Karpas-422 (cell line): Measurements from ENCODE around the gene SNX17. TPM values are rescaled to one million over a fixed set of nuclear protein-coding genes. Genes with fewer than 3 reads are reported as not detected.
A peak's percentile ranks its signal among the peaks of the same experiment; 100 is the strongest.
"Not testable (repeated sequence)": the region's sequence is repeated elsewhere in the genome, so short reads cannot be mapped to it uniquely, and the experiment has no call there.

Experiments used
- DNase-seq: peaks from one replicate; pipeline ENCODE4 v3.0.0-alpha.2; 2015
- H2AFZ ChIP-seq: fragments of 200-600 bp; sonication (generic); 2 replicates; pipeline ENCODE4 v1.6.1; 2014; ENCODE audit warnings: antibody characterized with exemption, low read length, mixed read lengths
- H3K27ac ChIP-seq: fragments of 200-600 bp; sonication (generic); 2 replicates; pipeline ENCODE4 v1.5.1; 2014; ENCODE audit warnings: mild to moderate bottlenecking, low read length, moderate library complexity
- H3K27me3 ChIP-seq: fragments of 200-600 bp; sonication (generic); 2 replicates; pipeline ENCODE4 v1.6.1; 2014; ENCODE audit warnings: low read length, mixed read lengths
- H3K36me3 ChIP-seq: fragments of 200-600 bp; sonication (generic); 2 replicates; pipeline ENCODE4 v1.6.1; 2014; ENCODE audit warnings: low read length, mixed read lengths; ENCODE audit not compliant: insufficient read depth
- H3K4me1 ChIP-seq: fragments of 200-600 bp; sonication (generic); 2 replicates; pipeline ENCODE4 v1.6.1; 2014; ENCODE audit warnings: mild to moderate bottlenecking, low read length, mixed read lengths
- H3K4me2 ChIP-seq: fragments of 200-600 bp; sonication (generic); 2 replicates; pipeline ENCODE4 v1.6.1; 2014; ENCODE audit warnings: low read length, low read depth, mild to moderate bottlenecking; ENCODE audit not compliant: poor library complexity, severe bottlenecking
- H3K4me3 ChIP-seq: fragments of 200-600 bp; sonication (generic); 2 replicates; pipeline ENCODE4 v1.5.1; 2014; ENCODE audit warnings: mild to moderate bottlenecking, antibody characterized with exemption, low read length, mixed read lengths
- H3K79me2 ChIP-seq: fragments of 200-600 bp; sonication (generic); 2 replicates; pipeline ENCODE4 v1.6.1; 2014; ENCODE audit warnings: mild to moderate bottlenecking, low read length, mixed read lengths
- H3K9ac ChIP-seq: fragments of 200-600 bp; sonication (generic); 2 replicates; pipeline ENCODE4 v1.6.0; 2014; ENCODE audit warnings: low read length
- H3K9me2 ChIP-seq: fragments of 200-600 bp; sonication (generic), shearing (Covaris generic); replicated peaks from 2 replicates; pipeline ENCODE4 v1.6.0; 2014; ENCODE audit warnings: mild to moderate bottlenecking, low read length, moderate library complexity; ENCODE audit not compliant: insufficient read depth
- H3K9me3 ChIP-seq: fragments of 300-700, 200-600 bp; sonication (generic); 2 replicates; pipeline ENCODE4 v1.6.1; 2014; ENCODE audit warnings: low read length, mixed read lengths
- H4K20me1 ChIP-seq: fragments of 200-600 bp; sonication (generic); 2 replicates; pipeline ENCODE4 v1.6.1; 2014; ENCODE audit warnings: mild to moderate bottlenecking, antibody characterized with exemption, low read length, low read depth; ENCODE audit not compliant: insufficient read depth
- total RNA-seq: library from RNA; depleted of rRNA; stranded (reverse); fragments of >200 nt; shearing (Covaris generic); gene quantifications from 2 replicates; pipeline ENCODE4 v1.2.3, GENCODE V29; 2014; ENCODE audit warnings: low replicate concordance

SNX17 gene
- total RNA-seq, 1 experiment from 2014 or later: 77.4 TPM

- H3K27ac ChIP-seq: no peak overlapping the region
- no peaks in the 10 kb centered on the region for H4K20me1 ChIP-seq
- no peak overlapping the region for H3K4me2 ChIP-seq
- no peak for DNase-seq
- H3K9ac ChIP-seq: no peak overlapping the region
- H3K4me3 ChIP-seq: no peak overlapping the region
- no peaks in the 10 kb centered on the region for H3K9me2 ChIP-seq
- H2AFZ ChIP-seq: no peak overlapping the region
- peaks cover 34% of the 10 kb centered on the region for H3K36me3 ChIP-seq
- H3K4me1 ChIP-seq: no peaks in the 10 kb centered on the region
- H3K27me3 ChIP-seq: no peaks in the 10 kb centered on the region
- no peaks in the 10 kb centered on the region for H3K9me3 ChIP-seq
- H3K79me2 ChIP-seq: no peaks in the 10 kb centered on the region
These were observed 34.2 kb upstream of the SNX17 start for GRCh38 chr2:27336173-27336572.

DNA sequence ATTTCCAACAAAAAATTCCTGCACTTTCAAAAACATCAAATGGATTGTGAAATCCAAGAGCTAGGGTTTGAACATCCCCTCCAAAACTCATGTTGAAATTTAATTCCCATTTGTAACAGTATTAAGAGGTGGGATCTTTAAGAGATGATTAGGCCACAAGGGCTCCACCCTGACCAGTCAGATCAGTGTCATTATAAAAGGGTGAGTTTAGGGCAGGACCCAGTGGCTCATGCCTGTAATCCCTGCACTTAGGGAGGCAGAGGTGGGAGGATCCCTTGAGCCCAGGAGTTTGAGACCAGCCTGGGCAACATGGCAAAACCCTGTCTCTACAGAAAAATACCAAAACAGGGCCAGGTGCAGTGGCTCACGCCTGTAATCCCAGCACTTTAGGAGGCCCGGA, 22.8 kb upstream of the SNX17 start:
- no peaks in the 10 kb centered on the region for H3K9me2 ChIP-seq
- H3K4me2 ChIP-seq: no peak overlapping the region
- H4K20me1 ChIP-seq: no peaks in the 10 kb centered on the region; the same call in 1 of the 2 replicates
- H3K36me3 ChIP-seq: peaks cover 9% of the 10 kb centered on the region
- no peak overlapping the region for H2AFZ ChIP-seq
- no peak overlapping the region for H3K4me3 ChIP-seq
- DNase-seq: no peak
- no peaks in the 10 kb centered on the region for H3K9me3 ChIP-seq
- H3K27me3 ChIP-seq: no peaks in the 10 kb centered on the region
- peaks cover 28% of the 10 kb centered on the region for H3K4me1 ChIP-seq
- H3K9ac ChIP-seq: no peak overlapping the region
- peaks cover 91% of the 10 kb centered on the region for H3K79me2 ChIP-seq
- no peak overlapping the region for H3K27ac ChIP-seq

- H3K4me2 ChIP-seq: peak overlapping the region; percentile 47
- no peaks in the 10 kb centered on the region for H3K27me3 ChIP-seq
- peaks cover 46% of the 10 kb centered on the region for H3K4me1 ChIP-seq
- H4K20me1 ChIP-seq: no peaks in the 10 kb centered on the region; the same call in 1 of the 2 replicates
- no peak overlapping the region for H3K4me3 ChIP-seq
- peak overlapping the region; percentile 15; the same call in 1 of the 2 replicates for H3K9ac ChIP-seq
- peak overlapping the region; percentile 37 for H3K27ac ChIP-seq
- peak; percentile 61 for DNase-seq
- H3K9me3 ChIP-seq: no peaks in the 10 kb centered on the region
- no peaks in the 10 kb centered on the region; the same call in none of the 2 replicates for H3K36me3 ChIP-seq
- no peak overlapping the region for H2AFZ ChIP-seq
- peaks cover 93% of the 10 kb centered on the region for H3K79me2 ChIP-seq
- H3K9me2 ChIP-seq: no peaks in the 10 kb centered on the region
These were observed 20.2 kb upstream of the SNX17 start for GRCh38 chr2:27350106-27350693.

- Histone ChIP-seq H2AFZ (no peak overlapping the region), H3K27ac (peak overlapping the region; percentile 45), H3K9ac (peak overlapping the region; percentile 39), H3K4me3 (no peak overlapping the region), H4K20me1 (no peaks in the 10 kb centered on the region; the same call in 1 of the 2 replicates), H3K9me3 (no peaks in the 10 kb centered on the region), H3K36me3 (no peaks in the 10 kb centered on the region; the same call in none of the 2 replicates), H3K4me1 (peaks cover 51% of the 10 kb centered on the region), H3K27me3 (no peaks in the 10 kb centered on the region), H3K79me2 (peaks cover 91% of the 10 kb centered on the region), H3K4me2 (peak overlapping the region; percentile 11), H3K9me2 (no peaks in the 10 kb centered on the region)
- no peak for DNase-seq
These were observed 18.4 kb upstream of the SNX17 start for GRCh38 chr2:27351802-27352598.

- H4K20me1 ChIP-seq, H3K4me2 ChIP-seq, H3K27me3 ChIP-seq, H3K9ac ChIP-seq, H3K9me2 ChIP-seq, H3K9me3 ChIP-seq, H3K27ac ChIP-seq, H2AFZ ChIP-seq, H3K36me3 ChIP-seq, H3K4me3 ChIP-seq, DNase-seq: not testable (repeated sequence)
- peaks cover 91% of the 10 kb centered on the region for H3K79me2 ChIP-seq
- H3K4me1 ChIP-seq: peaks cover 59% of the 10 kb centered on the region
These were observed 17.0 kb upstream of the SNX17 start for GRCh38 chr2:27353386-27353761.

- Histone ChIP-seq H3K9me3 (no peaks in the 10 kb centered on the region), H3K4me3 (no peak overlapping the region), H3K4me1 (peaks cover 59% of the 10 kb centered on the region), H3K36me3 (peaks cover 9% of the 10 kb centered on the region), H3K27me3 (no peaks in the 10 kb centered on the region), H3K79me2 (peaks cover 91% of the 10 kb centered on the region), H3K27ac (no peak overlapping the region; the same call in 1 of the 2 replicates), H2AFZ (no peak overlapping the region), H4K20me1 (no peaks in the 10 kb centered on the region), H3K9ac (no peak overlapping the region), H3K4me2 (peak overlapping the region; percentile 99), H3K9me2 (no peaks in the 10 kb centered on the region)
- DNase-seq: no peak
These were observed 16.4 kb upstream of the SNX17 start for GRCh38 chr2:27353762-27354596.

GRCh38 chr2:27354597-27354927, 15.9 kb upstream of the SNX17 start:
- no peak overlapping the region for H3K4me3 ChIP-seq
- peaks cover 86% of the 10 kb centered on the region for H3K79me2 ChIP-seq
- DNase-seq: no peak
- no peaks in the 10 kb centered on the region for H3K9me3 ChIP-seq
- peak overlapping the region; percentile 99 for H3K4me2 ChIP-seq
- H3K36me3 ChIP-seq: peaks cover 9% of the 10 kb centered on the region
- no peaks in the 10 kb centered on the region for H4K20me1 ChIP-seq
- no peaks in the 10 kb centered on the region for H3K9me2 ChIP-seq
- no peak overlapping the region for H2AFZ ChIP-seq
- H3K27me3 ChIP-seq: no peaks in the 10 kb centered on the region
- H3K4me1 ChIP-seq: peaks cover 59% of the 10 kb centered on the region
- no peak overlapping the region for H3K9ac ChIP-seq
- H3K27ac ChIP-seq: no peak overlapping the region

DNA sequence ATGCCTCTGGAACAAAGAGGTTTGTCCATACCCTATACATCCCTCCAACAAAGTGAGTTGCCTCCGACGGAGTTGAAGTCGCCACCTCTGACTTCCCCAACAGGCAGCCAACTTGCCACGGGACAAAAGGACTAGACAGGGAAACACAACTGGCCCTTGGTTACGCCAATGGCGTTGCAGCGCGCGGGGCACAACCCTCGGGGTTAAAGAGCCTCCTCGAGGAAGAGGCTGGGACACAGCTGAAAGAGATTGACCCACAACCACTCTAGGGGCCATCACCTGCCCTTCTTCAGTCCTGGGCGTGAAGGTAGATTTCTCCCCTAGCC, 14.4 kb upstream of the SNX17 start:
- Histone ChIP-seq H4K20me1 (no peaks in the 10 kb centered on the region), H3K27me3 (no peaks in the 10 kb centered on the region), H3K9ac (peak overlapping the region; percentile 89), H3K4me1 (peaks cover 45% of the 10 kb centered on the region), H3K36me3 (peaks cover 9% of the 10 kb centered on the region), H2AFZ (peak overlapping the region; percentile 39; the same call in 1 of the 2 replicates), H3K4me3 (peak overlapping the region; percentile 89), H3K79me2 (peaks cover 71% of the 10 kb centered on the region), H3K9me3 (no peaks in the 10 kb centered on the region), H3K4me2 (peak overlapping the region; percentile 99), H3K27ac (peak overlapping the region; percentile 78), H3K9me2 (no peaks in the 10 kb centered on the region)
- peak; percentile 89 for DNase-seq
